Measurements from ENCODE around the gene PCMT1.

- TF ChIP-seq YY1 (IDR thresholded peaks at IDR 0.05; ENCODE audit: insufficient read depth, insufficient read length): no peak
- TF ChIP-seq SUZ12 (IDR thresholded peaks at IDR 0.05; ENCODE audit: extremely low read depth, insufficient read depth, insufficient read length): no peak
- no peak for TF ChIP-seq ZNF274 (IDR thresholded peaks at IDR 0.05; ENCODE audit: low read depth, low read length)
These were observed 110.4 kb downstream of the PCMT1 start for GRCh38 chr6:149859938-149860337.
